GM12872 (cell line): ENCODE measurements around the gene RNU6-8.

Source experiments
- CTCF ChIP-seq: IDR thresholded peaks from 3 replicates; pipeline ENCODE4 v1.5.1; 2011; ENCODE audit warnings: low read depth, mild to moderate bottlenecking, low read length, moderate library complexity; ENCODE audit not compliant: insufficient read depth

The RNU6-8 gene

GRCh38 chr14:32202998-32203882 is at the start of gene RNU6-8:
Gene RNU6-8 (minus strand): TSS chr14:32203269.
- no peak for TF ChIP-seq CTCF

GRCh38 chr14:32252030-32252670 is 49.1 kb upstream of the RNU6-8 start:
- TF ChIP-seq CTCF, result peak; percentile 78

- TF ChIP-seq CTCF, result no peak
These were observed 48.5 kb upstream of the RNU6-8 start for GRCh38 chr14:32251530-32251929.

GRCh38 chr14:32250681-32251080 is 47.6 kb upstream of the RNU6-8 start:
- no peak for TF ChIP-seq CTCF

GRCh38 chr14:32249780-32250179 is 46.7 kb upstream of the RNU6-8 start:
- no peak for TF ChIP-seq CTCF

- TF ChIP-seq CTCF, result no peak
These were observed 46.3 kb upstream of the RNU6-8 start for GRCh38 chr14:32249371-32249770.

GRCh38 chr14:32246751-32247150 is 43.7 kb upstream of the RNU6-8 start:
- TF ChIP-seq CTCF, result no peak
